HepG2 (cell line): ENCODE data around the gene ANKRD11. TPM values are rescaled to one million over a fixed set of nuclear protein-coding genes. Genes with fewer than 3 reads are reported as not detected.
A peak's percentile ranks its signal among the peaks of the same experiment; 100 is the strongest.

Experiments
- DNMT3B ChIP-seq: conservative IDR thresholded peaks from 2 replicates; pipeline ENCODE4 v1.6.1; 2016; ENCODE audit warnings: missing biosample characterization, control low read depth
- ISL2 ChIP-seq: sonication (generic); formaldehyde crosslinking; IDR thresholded peaks from 2 replicates; pipeline ENCODE4 v1.5.0; 2020; ENCODE audit warnings: missing genetic modification reagents
- KLF13 ChIP-seq: sonication (generic); formaldehyde crosslinking; IDR thresholded peaks from 2 replicates; pipeline ENCODE4 v1.4.0; 2020; ENCODE audit warnings: mild to moderate bottlenecking, missing genetic modification reagents
- KMT2A ChIP-seq: sonication (generic); formaldehyde crosslinking; IDR thresholded peaks from 2 replicates; pipeline ENCODE4 v1.4.0; 2020; ENCODE audit warnings: missing genetic modification reagents
- MED13 ChIP-seq: sonication (generic); formaldehyde crosslinking; IDR thresholded peaks from 2 replicates; pipeline ENCODE4 v1.5.0; 2020; ENCODE audit warnings: missing genetic modification reagents
- MEIS1 ChIP-seq: sonication (generic); formaldehyde crosslinking; IDR thresholded peaks from 2 replicates; pipeline ENCODE4 v1.9.0; 2021; ENCODE audit warnings: mild to moderate bottlenecking, missing genetic modification reagents, moderate library complexity, borderline replicate concordance
- NFKB2 ChIP-seq: sonication (generic); formaldehyde crosslinking; IDR thresholded peaks from 2 replicates; pipeline ENCODE4 v1.4.0; 2020; ENCODE audit warnings: missing genetic modification reagents, borderline replicate concordance
- NR0B2 ChIP-seq: sonication (generic); formaldehyde crosslinking; IDR thresholded peaks from 2 replicates; pipeline ENCODE4 v1.4.0; 2020; ENCODE audit warnings: mild to moderate bottlenecking, missing genetic modification reagents
- RAD21 ChIP-seq: fragments of 450-650 bp; formaldehyde crosslinking; IDR thresholded peaks from 2 replicates; pipeline ENCODE4 v1.5.0; 2020; ENCODE audit warnings: mild to moderate bottlenecking
- RBM22 ChIP-seq: fragments of 200-400 bp; formaldehyde crosslinking; optimal IDR thresholded peaks from 2 replicates; pipeline ENCODE3; 2017; ENCODE audit warnings: mild to moderate bottlenecking, low read length, moderate library complexity
- RFXAP ChIP-seq: sonication (generic); formaldehyde crosslinking; IDR thresholded peaks from 2 replicates; pipeline ENCODE4 v1.4.0; 2020; ENCODE audit warnings: missing genetic modification reagents, borderline replicate concordance
- SATB2 ChIP-seq: sonication (generic); formaldehyde crosslinking; IDR thresholded peaks from 2 replicates; pipeline ENCODE4 v1.5.0; 2020; ENCODE audit warnings: missing genetic modification reagents
- ZC3H13 ChIP-seq: sonication (generic); formaldehyde crosslinking; IDR thresholded peaks from 2 replicates; pipeline ENCODE4 v1.8.1; 2023; ENCODE audit warnings: mild to moderate bottlenecking, missing genetic modification reagents, moderate library complexity
- ZMYM3 ChIP-seq: sonication (generic); formaldehyde crosslinking; IDR thresholded peaks from 2 replicates; pipeline ENCODE4 v1.5.1; 2020; ENCODE audit warnings: mild to moderate bottlenecking, missing genetic modification reagents
- ZNF143 ChIP-seq: sonication (generic); formaldehyde crosslinking; IDR thresholded peaks from 2 replicates; pipeline ENCODE4 v1.4.0; 2020; ENCODE audit warnings: missing genetic modification reagents
- ZNF547 ChIP-seq: sonication (generic); formaldehyde crosslinking; IDR thresholded peaks from 2 replicates; pipeline ENCODE4 v1.5.1; 2020; ENCODE audit warnings: mild to moderate bottlenecking, missing genetic modification reagents
- ZNF703 ChIP-seq: sonication (generic); formaldehyde crosslinking; IDR thresholded peaks from 2 replicates; pipeline ENCODE4 v1.5.1; 2020; ENCODE audit warnings: missing genetic modification reagents, mild to moderate bottlenecking, moderate library complexity, borderline replicate concordance
- ZNF713 ChIP-seq: sonication (generic); formaldehyde crosslinking; IDR thresholded peaks from 2 replicates; pipeline ENCODE4 v1.4.0; 2020; ENCODE audit warnings: mild to moderate bottlenecking, missing genetic modification reagents
- polyA plus RNA-seq, 8 experiments: library from polyadenylated mRNA; depleted of rRNA in 3 of 8; stranded (reverse) in 7 of 8; unstranded in 1 of 8; fragments of >200 nt; fragmentation: Illumina TruSeq in 4 of 8; extraction: Trizol in 4 of 8; gene quantifications; 2 replicates each; pipeline versions ENCODE4 v1.2.1 to v1.2.3, GENCODE V29; 2011 to 2016; ENCODE audit warnings: low read depth in 4 of 8, missing spikeins in 1 of 8, mixed read lengths in 1 of 8; ENCODE audit not compliant: insufficient read depth in 1 of 8
- total RNA-seq, 5 experiments: library from RNA; depleted of rRNA; stranded (reverse); fragments of >200 nt; fragmentation: Illumina TruSeq; extraction: Trizol; gene quantifications; 2 replicates each; pipeline ENCODE4 v1.2.3, GENCODE V29; 2016; ENCODE audit warnings: low read depth in 1 of 5
- TF ChIP-seq, protein P1 (sequence below): IDR thresholded peaks from 2 replicates; pipeline ENCODE4 v1.6.1; 2016; ENCODE audit warnings: missing compliant biosample characterization, missing genetic modification reagents, borderline replicate concordance
- TF ChIP-seq, protein P2 (sequence below): sonication (generic); formaldehyde crosslinking; IDR thresholded peaks from 2 replicates; pipeline ENCODE4 v1.5.1; 2020; ENCODE audit warnings: missing genetic modification reagents, mild to moderate bottlenecking, borderline replicate concordance
- TF ChIP-seq, protein P3 (sequence below): sonication (generic); formaldehyde crosslinking; IDR thresholded peaks from 2 replicates; pipeline ENCODE4 v1.5.1; 2020; ENCODE audit warnings: mild to moderate bottlenecking, missing genetic modification reagents, borderline replicate concordance
- TF ChIP-seq, protein P4 (sequence below): sonication (generic); formaldehyde crosslinking; conservative IDR thresholded peaks from 2 replicates; pipeline ENCODE4 v1.8.0; 2022; ENCODE audit warnings: low read depth, missing genetic modification reagents

The ANKRD11 gene
- total and polyA plus RNA-seq, 2 of the 13 experiments (the other 11 are each of a cell fraction or from before 2014, with no cell fraction given): 21.4 to 38.4 TPM

DNA sequence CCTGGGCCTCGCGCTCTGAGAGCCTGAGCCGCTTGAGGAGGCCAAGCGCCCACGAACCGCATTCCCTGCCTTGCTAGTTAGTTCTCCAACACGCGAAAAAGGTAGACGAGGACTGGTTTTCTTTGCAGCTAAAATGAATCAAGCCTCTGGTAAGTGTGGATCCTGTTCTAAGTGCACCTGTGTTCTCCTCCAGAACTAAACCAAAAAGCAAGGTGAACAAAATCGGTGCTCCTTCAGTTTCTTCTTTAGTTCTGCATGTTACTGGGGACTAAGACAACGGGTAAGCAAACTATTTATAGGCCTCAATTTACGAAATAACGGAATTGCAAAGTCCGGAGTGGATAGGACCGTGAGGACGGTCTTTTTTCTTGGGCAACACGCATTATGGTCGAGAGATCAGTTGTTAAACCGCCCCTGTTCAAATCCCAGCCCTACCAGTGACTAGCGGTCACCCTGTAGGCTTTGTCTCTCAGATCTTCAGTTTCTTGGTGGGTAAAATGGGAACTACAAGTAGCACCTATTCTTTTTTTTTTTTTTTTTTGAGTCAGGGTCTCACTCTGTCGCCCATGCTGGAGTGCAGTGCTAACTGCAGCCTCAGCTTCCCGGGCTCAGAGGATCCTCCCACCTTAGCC, 993 bp upstream of the ANKRD11 start (continued):
- TF ChIP-seq, protein P1, sequence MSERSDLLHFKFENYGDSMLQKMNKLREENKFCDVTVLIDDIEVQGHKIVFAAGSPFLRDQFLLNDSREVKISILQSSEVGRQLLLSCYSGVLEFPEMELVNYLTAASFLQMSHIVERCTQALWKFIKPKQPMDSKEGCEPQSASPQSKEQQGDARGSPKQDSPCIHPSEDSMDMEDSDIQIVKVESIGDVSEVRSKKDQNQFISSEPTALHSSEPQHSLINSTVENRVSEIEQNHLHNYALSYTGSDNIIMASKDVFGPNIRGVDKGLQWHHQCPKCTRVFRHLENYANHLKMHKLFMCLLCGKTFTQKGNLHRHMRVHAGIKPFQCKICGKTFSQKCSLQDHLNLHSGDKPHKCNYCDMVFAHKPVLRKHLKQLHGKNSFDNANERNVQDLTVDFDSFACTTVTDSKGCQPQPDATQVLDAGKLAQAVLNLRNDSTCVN (CRISPR knock-in tag): no peak
- TF ChIP-seq DNMT3B (CRISPR knock-in tag) (0 out of 2 replicates have a peak, but pooled peaks have one; percentile 69), RFXAP (CRISPR knock-in tag) (no peak), NR0B2 (CRISPR knock-in tag) (no peak), ZNF143 (no peak), ZNF713 (0 out of 2 replicates have a peak, but pooled peaks have one; percentile 26), RBM22 (no peak), MEIS1 (CRISPR knock-in tag) (no peak), SATB2 (no peak), KLF13 (CRISPR knock-in tag) (no peak), RAD21 (CRISPR knock-in tag) (no peak; the same call in 1 of the 2 replicates), KMT2A (no peak), ZMYM3 (CRISPR knock-in tag) (no peak), MED13 (CRISPR knock-in tag) (0 out of 2 replicates have a peak, but pooled peaks have one; percentile 6), ISL2 (CRISPR knock-in tag) (no peak), ZNF703 (no peak), ZC3H13 (CRISPR knock-in tag) (no peak), NFKB2 (CRISPR knock-in tag) (no peak), ZNF547 (CRISPR knock-in tag) (no peak)
- TF ChIP-seq, protein P2, sequence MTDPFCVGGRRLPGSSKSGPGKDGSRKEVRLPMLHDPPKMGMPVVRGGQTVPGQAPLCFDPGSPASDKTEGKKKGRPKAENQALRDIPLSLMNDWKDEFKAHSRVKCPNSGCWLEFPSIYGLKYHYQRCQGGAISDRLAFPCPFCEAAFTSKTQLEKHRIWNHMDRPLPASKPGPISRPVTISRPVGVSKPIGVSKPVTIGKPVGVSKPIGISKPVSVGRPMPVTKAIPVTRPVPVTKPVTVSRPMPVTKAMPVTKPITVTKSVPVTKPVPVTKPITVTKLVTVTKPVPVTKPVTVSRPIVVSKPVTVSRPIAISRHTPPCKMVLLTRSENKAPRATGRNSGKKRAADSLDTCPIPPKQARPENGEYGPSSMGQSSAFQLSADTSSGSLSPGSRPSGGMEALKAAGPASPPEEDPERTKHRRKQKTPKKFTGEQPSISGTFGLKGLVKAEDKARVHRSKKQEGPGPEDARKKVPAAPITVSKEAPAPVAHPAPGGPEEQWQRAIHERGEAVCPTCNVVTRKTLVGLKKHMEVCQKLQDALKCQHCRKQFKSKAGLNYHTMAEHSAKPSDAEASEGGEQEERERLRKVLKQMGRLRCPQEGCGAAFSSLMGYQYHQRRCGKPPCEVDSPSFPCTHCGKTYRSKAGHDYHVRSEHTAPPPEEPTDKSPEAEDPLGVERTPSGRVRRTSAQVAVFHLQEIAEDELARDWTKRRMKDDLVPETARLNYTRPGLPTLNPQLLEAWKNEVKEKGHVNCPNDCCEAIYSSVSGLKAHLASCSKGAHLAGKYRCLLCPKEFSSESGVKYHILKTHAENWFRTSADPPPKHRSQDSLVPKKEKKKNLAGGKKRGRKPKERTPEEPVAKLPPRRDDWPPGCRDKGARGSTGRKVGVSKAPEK (CRISPR knock-in tag): no peak
- TF ChIP-seq, protein P3, sequence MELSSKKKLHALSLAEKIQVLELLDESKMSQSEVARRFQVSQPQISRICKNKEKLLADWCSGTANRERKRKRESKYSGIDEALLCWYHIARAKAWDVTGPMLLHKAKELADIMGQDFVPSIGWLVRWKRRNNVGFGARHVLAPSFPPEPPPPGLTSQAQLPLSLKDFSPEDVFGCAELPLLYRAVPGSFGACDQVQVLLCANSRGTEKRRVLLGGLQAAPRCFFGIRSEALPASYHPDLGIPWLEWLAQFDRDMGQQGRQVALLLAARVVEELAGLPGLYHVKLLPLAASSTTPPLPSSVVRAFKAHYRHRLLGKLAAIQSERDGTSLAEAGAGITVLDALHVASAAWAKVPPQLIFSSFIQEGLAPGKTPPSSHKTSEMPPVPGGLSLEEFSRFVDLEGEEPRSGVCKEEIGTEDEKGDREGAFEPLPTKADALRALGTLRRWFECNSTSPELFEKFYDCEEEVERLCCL (CRISPR knock-in tag): 0 out of 2 replicates have a peak, but pooled peaks have one; percentile 42
- TF ChIP-seq, protein P4, sequence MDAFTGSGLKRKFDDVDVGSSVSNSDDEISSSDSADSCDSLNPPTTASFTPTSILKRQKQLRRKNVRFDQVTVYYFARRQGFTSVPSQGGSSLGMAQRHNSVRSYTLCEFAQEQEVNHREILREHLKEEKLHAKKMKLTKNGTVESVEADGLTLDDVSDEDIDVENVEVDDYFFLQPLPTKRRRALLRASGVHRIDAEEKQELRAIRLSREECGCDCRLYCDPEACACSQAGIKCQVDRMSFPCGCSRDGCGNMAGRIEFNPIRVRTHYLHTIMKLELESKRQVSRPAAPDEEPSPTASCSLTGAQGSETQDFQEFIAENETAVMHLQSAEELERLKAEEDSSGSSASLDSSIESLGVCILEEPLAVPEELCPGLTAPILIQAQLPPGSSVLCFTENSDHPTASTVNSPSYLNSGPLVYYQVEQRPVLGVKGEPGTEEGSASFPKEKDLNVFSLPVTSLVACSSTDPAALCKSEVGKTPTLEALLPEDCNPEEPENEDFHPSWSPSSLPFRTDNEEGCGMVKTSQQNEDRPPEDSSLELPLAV (CRISPR knock-in tag): no peak
